ENCODE data around the gene NPPB. TPM values are rescaled to one million over a fixed set of nuclear protein-coding genes. Genes with fewer than 3 reads are reported as not detected.

Gene NPPB
- total and polyA plus RNA-seq, 4 experiments from 2014 or later, result not detected

GRCh38 chr1:11881749-11882441 lies 23.1 kb upstream of the NPPB start:
- no peaks in the 10 kb centered on the region for H3K27me3 ChIP-seq (ENCODE audit: insufficient read depth, low read length)
- Mint-ChIP-seq H3K27ac (no peak overlapping the region), H3K9me3 (no peaks in the 10 kb centered on the region), H3K4me3 (no peak overlapping the region), H3K4me1 (no peaks in the 10 kb centered on the region), H3K27me3 (peaks cover 10 to 20% of the 10 kb centered on the region in 2 donors), H3K36me3 (no peaks in the 10 kb centered on the region)
- H3K27ac ChIP-seq (ENCODE audit: low read depth, low read length), result no peak overlapping the region
- DNase-seq, result no peak
- H3K9me3 ChIP-seq (ENCODE audit: control insufficient read depth in 1 of 2, low read length in 2 of 2), result no peaks in the 10 kb centered on the region
- POLR2A ChIA-PET (ENCODE audit: partially characterized antibody), result no interaction called here
- CTCF ChIA-PET (ENCODE audit: partially characterized antibody), result no interaction called here
- no peak overlapping the region for H3K4me3 ChIP-seq (ENCODE audit: low read length in 2 of 2)
- H3K4me1 ChIP-seq (ENCODE audit: insufficient read depth, low read length), result no peaks in the 10 kb centered on the region
- intact Hi-C loops (cut with micrococcal nuclease), result no loop called here
- H3K36me3 ChIP-seq (ENCODE audit: insufficient read depth, low read length), result no peaks in the 10 kb centered on the region

- Mint-ChIP-seq H3K9me3 (no peaks in the 10 kb centered on the region), H3K27ac (no peak overlapping the region), H3K27me3 (peaks cover 12 to 23% of the 10 kb centered on the region in 2 donors)
Measured at GRCh38 chr1:11880911-11881748, 22.4 kb upstream of the NPPB start.

GRCh38 chr1:11880181-11880575 lies 21.4 kb upstream of the NPPB start:
- Mint-ChIP-seq H3K36me3 (no peaks in the 10 kb centered on the region), H3K4me3 (no peak overlapping the region), H3K27ac (no peak overlapping the region), H3K9me3 (no peaks in the 10 kb centered on the region), H3K27me3 (peaks cover 15 to 18% of the 10 kb centered on the region in 2 donors), H3K4me1 (no peaks in the 10 kb centered on the region)
- Histone ChIP-seq H3K36me3 (ENCODE audit: insufficient read depth, low read length) (no peaks in the 10 kb centered on the region), H3K27me3 (ENCODE audit: insufficient read depth, low read length) (no peaks in the 10 kb centered on the region), H3K4me1 (ENCODE audit: insufficient read depth, low read length) (no peaks in the 10 kb centered on the region), H3K4me3 (ENCODE audit: low read length in 2 of 2) (no peak overlapping the region), H3K27ac (ENCODE audit: low read depth, low read length) (no peak overlapping the region), H3K9me3 (ENCODE audit: control insufficient read depth in 1 of 2, low read length in 2 of 2) (no peaks in the 10 kb centered on the region)
- ChIA-PET POLR2A (ENCODE audit: partially characterized antibody) (no interaction called here), CTCF (ENCODE audit: partially characterized antibody) (interaction anchor here (1.1 kb wide), 1 partner anchor 382 kb away, joined by 3 read pairs; no protein-coding TSS in a partner anchor)
- DNase-seq, result no peak
- intact Hi-C loops (cut with micrococcal nuclease), result no loop called here

More at GRCh38 chr1:11880911-11881748, 22.4 kb upstream of the NPPB start:
- no peaks in the 10 kb centered on the region for H3K9me3 ChIP-seq (ENCODE audit: control insufficient read depth in 1 of 2, low read length in 2 of 2)
- DNase-seq, result no peak
- H3K4me1 ChIP-seq (ENCODE audit: insufficient read depth, low read length), result no peaks in the 10 kb centered on the region
- no peak overlapping the region for H3K27ac ChIP-seq (ENCODE audit: low read depth, low read length)
- intact Hi-C loops (cut with micrococcal nuclease), result no loop called here
- H3K4me1 Mint-ChIP-seq, result no peaks in the 10 kb centered on the region
- no peak overlapping the region for H3K4me3 ChIP-seq (ENCODE audit: low read length in 2 of 2)
- no peaks in the 10 kb centered on the region for H3K36me3 Mint-ChIP-seq
- POLR2A ChIA-PET (ENCODE audit: partially characterized antibody), result no interaction called here
- H3K36me3 ChIP-seq (ENCODE audit: insufficient read depth, low read length), result no peaks in the 10 kb centered on the region
- H3K27me3 ChIP-seq (ENCODE audit: insufficient read depth, low read length), result no peaks in the 10 kb centered on the region
- H3K4me3 Mint-ChIP-seq, result no peak overlapping the region
- CTCF ChIA-PET (ENCODE audit: partially characterized antibody), result no interaction called here

- no peak overlapping the region for H3K27ac Mint-ChIP-seq
- no peak overlapping the region for H3K4me3 Mint-ChIP-seq
- H3K27me3 Mint-ChIP-seq, result peaks cover 15 to 19% of the 10 kb centered on the region in 2 donors
- H3K4me1 Mint-ChIP-seq, result no peaks in the 10 kb centered on the region
- Histone ChIP-seq H3K27me3 (ENCODE audit: insufficient read depth, low read length) (no peaks in the 10 kb centered on the region), H3K4me3 (ENCODE audit: low read length in 2 of 2) (no peak overlapping the region), H3K36me3 (ENCODE audit: insufficient read depth, low read length) (no peaks in the 10 kb centered on the region), H3K4me1 (ENCODE audit: insufficient read depth, low read length) (no peaks in the 10 kb centered on the region), H3K9me3 (ENCODE audit: control insufficient read depth in 1 of 2, low read length in 2 of 2) (no peaks in the 10 kb centered on the region), H3K27ac (ENCODE audit: low read depth, low read length) (no peak overlapping the region)
- ChIA-PET POLR2A (ENCODE audit: partially characterized antibody) (interaction anchor here (1.2 kb wide), 1 partner anchor 28 kb away, joined by 3 read pairs; no protein-coding TSS in a partner anchor), CTCF (ENCODE audit: partially characterized antibody) (interaction anchor here (1.1 kb wide), 1 partner anchor 382 kb away, joined by 3 read pairs; no protein-coding TSS in a partner anchor)
- no peaks in the 10 kb centered on the region for H3K36me3 Mint-ChIP-seq
- H3K9me3 Mint-ChIP-seq, result no peaks in the 10 kb centered on the region
- no peak for DNase-seq
- intact Hi-C loops (cut with micrococcal nuclease), result no loop called here
Measured at GRCh38 chr1:11879311-11880180, 20.8 kb upstream of the NPPB start.

- DNase-seq, result no peak
- no peaks in the 10 kb centered on the region for H3K4me1 ChIP-seq (ENCODE audit: insufficient read depth, low read length)
- H3K36me3 ChIP-seq (ENCODE audit: insufficient read depth, low read length), result no peaks in the 10 kb centered on the region
- no peaks in the 10 kb centered on the region for H3K27me3 ChIP-seq (ENCODE audit: insufficient read depth, low read length)
- no peaks in the 10 kb centered on the region for H3K9me3 ChIP-seq (ENCODE audit: control insufficient read depth in 1 of 2, low read length in 2 of 2)
- H3K27ac ChIP-seq (ENCODE audit: low read depth, low read length), result no peak overlapping the region
- H3K4me3 ChIP-seq (ENCODE audit: low read length in 2 of 2), result no peak overlapping the region
- no peak overlapping the region for H3K4me3 Mint-ChIP-seq
- H3K27me3 Mint-ChIP-seq, result peaks cover 17 to 25% of the 10 kb centered on the region in 2 donors
- CTCF ChIA-PET (ENCODE audit: partially characterized antibody), result no interaction called here
- no peaks in the 10 kb centered on the region for H3K36me3 Mint-ChIP-seq
- H3K4me1 Mint-ChIP-seq, result no peaks in the 10 kb centered on the region
- no peaks in the 10 kb centered on the region for H3K9me3 Mint-ChIP-seq
- intact Hi-C loops (cut with micrococcal nuclease), result no loop called here
- POLR2A ChIA-PET (ENCODE audit: partially characterized antibody), result interaction anchor here (1.2 kb wide), 1 partner anchor 29 kb away, joined by 3 read pairs; no protein-coding TSS in a partner anchor
- no peak overlapping the region for H3K27ac Mint-ChIP-seq
Measured at GRCh38 chr1:11878891-11879190, 20.1 kb upstream of the NPPB start.

GRCh38 chr1:11878081-11878890 lies 19.5 kb upstream of the NPPB start:
- Mint-ChIP-seq H3K36me3 (no peaks in the 10 kb centered on the region), H3K27ac (no peak overlapping the region), H3K4me1 (no peaks in the 10 kb centered on the region), H3K9me3 (no peaks in the 10 kb centered on the region), H3K4me3 (no peak overlapping the region), H3K27me3 (peaks cover 17 to 27% of the 10 kb centered on the region in 2 donors)
- Histone ChIP-seq H3K27ac (ENCODE audit: low read depth, low read length) (no peak overlapping the region), H3K4me1 (ENCODE audit: insufficient read depth, low read length) (no peaks in the 10 kb centered on the region), H3K27me3 (ENCODE audit: insufficient read depth, low read length) (no peaks in the 10 kb centered on the region), H3K4me3 (ENCODE audit: low read length in 2 of 2) (no peak overlapping the region), H3K36me3 (ENCODE audit: insufficient read depth, low read length) (no peaks in the 10 kb centered on the region), H3K9me3 (ENCODE audit: control insufficient read depth in 1 of 2, low read length in 2 of 2) (no peaks in the 10 kb centered on the region)
- intact Hi-C loops (cut with micrococcal nuclease), result no loop called here
- ChIA-PET POLR2A (ENCODE audit: partially characterized antibody) (interaction anchor here (1.2 kb wide), 1 partner anchor 29 kb away, joined by 3 read pairs; no protein-coding TSS in a partner anchor), CTCF (ENCODE audit: partially characterized antibody) (interaction anchor here (1.2 kb wide), 1 partner anchor 15 kb away, joined by 3 read pairs; no protein-coding TSS in a partner anchor)
- no peak for DNase-seq
